ENCODE measurements around the gene RFWD3.

DNA sequence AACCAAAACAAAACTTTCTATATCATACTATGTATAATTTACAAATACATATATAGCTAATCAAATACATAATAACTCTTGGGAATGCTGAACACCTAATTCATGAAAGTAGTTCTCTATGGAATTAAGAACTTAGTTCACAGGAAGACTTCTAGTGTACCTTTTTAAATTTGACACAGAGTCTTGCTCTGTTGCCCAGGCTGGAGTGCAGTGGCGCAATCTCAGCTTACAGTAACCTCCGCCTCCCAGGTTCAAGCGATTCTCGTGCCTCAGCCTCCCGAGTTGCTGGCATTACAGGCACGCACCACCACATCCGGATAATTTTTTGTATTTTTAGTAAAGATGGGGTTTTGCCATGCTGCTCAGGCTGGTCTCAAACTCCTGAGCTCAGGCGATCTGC lies 24.7 kb downstream of the RFWD3 start:
- TF ChIP-seq, protein P1, sequence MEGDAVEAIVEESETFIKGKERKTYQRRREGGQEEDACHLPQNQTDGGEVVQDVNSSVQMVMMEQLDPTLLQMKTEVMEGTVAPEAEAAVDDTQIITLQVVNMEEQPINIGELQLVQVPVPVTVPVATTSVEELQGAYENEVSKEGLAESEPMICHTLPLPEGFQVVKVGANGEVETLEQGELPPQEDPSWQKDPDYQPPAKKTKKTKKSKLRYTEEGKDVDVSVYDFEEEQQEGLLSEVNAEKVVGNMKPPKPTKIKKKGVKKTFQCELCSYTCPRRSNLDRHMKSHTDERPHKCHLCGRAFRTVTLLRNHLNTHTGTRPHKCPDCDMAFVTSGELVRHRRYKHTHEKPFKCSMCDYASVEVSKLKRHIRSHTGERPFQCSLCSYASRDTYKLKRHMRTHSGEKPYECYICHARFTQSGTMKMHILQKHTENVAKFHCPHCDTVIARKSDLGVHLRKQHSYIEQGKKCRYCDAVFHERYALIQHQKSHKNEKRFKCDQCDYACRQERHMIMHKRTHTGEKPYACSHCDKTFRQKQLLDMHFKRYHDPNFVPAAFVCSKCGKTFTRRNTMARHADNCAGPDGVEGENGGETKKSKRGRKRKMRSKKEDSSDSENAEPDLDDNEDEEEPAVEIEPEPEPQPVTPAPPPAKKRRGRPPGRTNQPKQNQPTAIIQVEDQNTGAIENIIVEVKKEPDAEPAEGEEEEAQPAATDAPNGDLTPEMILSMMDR (IDR thresholded peaks at IDR 0.05; ENCODE audit: control extremely low read depth in 1 of 3, insufficient read depth in 1 of 3, low read depth in 1 of 3, low read length in 3 of 3): no peak
- no peak for TF ChIP-seq HDAC2 (IDR thresholded peaks at IDR 0.05; ENCODE audit: borderline replicate concordance in 1 of 2, low read depth in 2 of 2, low read length in 2 of 2)
- TF ChIP-seq EZH2 (IDR thresholded peaks at IDR 0.05; ENCODE audit: low read depth, low read length, severe bottlenecking): no peak
- no peak for TF ChIP-seq POLR2AphosphoS5 (IDR thresholded peaks at IDR 0.05; ENCODE audit: low read depth, low read length)
- TF ChIP-seq NANOG (IDR thresholded peaks at IDR 0.05; ENCODE audit: insufficient read depth, low read depth, low read length, poor library complexity, severe bottlenecking): no peak
- TF ChIP-seq CHD1 (IDR thresholded peaks at IDR 0.05; ENCODE audit: low read depth, low read length): no peak

All from H1 (cell line).